ENCODE measurements around the gene MOGAT2. TPM values are rescaled to one million over a fixed set of nuclear protein-coding genes. Genes with fewer than 3 reads are reported as not detected.
"Not testable (repeated sequence)": the region's sequence is repeated elsewhere in the genome, so short reads cannot be mapped to it uniquely, and the experiment has no call there.

Gene MOGAT2
- not detected for total RNA-seq
- 1 to 10 TPM in 2 of 8 donors, under 1 TPM in 1, not detected in 5; 0.10 to 9.2 (median 2.0) TPM for polyA plus RNA-seq (ENCODE audit: insufficient read depth in 1 of 8, insufficient read length in 8 of 8, low replicate concordance in 1 of 8)
- long read RNA-seq, donor 1 = 0 reads
- long read RNA-seq, donor 2 = 0 reads
- long read RNA-seq, donor 3 = 0 reads
- long read RNA-seq, donor 4 = 0 reads
- long read RNA-seq, donor 5 = 0 reads
- long read RNA-seq, donor 6 = 0 reads
- long read RNA-seq, donor 7 = 0 reads
- long read RNA-seq, donor 8, partial matches to known transcripts = 0 of 1 reads
- long read RNA-seq, donor 8, other reads (novel, unspliced or antisense) = 0 of 1 reads
- long read RNA-seq, donor 9 = 0 reads
- long read RNA-seq, donor 10 = 0 reads
- long read RNA-seq, donor 11 = 0 reads

DNA sequence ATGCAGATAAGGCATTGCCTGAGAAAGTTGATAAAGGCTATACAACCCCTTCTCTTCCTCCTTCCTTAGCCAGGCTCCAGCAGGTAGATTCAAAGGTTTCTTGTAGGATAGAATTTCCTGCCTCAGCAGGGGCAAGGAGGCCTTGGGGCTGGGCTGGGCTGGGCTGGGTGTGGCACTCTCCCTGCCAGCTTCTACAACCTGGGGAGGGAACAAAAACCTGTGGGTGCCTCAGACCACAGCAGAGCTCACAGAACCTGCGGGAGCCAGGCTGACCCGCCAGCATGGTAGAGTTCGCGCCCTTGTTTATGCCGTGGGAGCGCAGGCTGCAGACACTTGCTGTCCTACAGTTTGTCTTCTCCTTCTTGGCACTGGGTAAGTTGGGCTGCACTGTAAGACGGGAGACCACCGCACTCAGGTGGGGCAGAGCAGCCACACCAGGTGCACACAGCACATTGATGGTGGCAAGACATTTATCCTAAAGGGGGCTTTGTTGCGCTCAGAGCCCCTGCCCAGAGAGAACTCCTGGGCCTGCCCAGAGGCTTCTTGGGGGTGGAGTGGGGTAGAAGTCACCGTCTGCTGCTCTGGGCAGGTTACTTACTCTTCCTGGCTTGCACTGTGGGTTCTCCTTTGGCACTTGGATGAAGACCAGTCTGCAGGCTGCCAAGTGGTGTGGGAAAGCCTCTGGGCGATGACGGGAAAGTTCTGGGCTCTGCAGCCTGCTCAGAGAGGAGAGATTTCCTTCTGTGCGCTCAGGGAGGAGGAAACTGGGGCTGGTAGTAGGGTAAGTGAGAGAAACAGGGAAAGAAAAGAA is at the start of gene MOGAT2:
Gene MOGAT2, plus strand, starts transcription at position 231 of the 811 bp plus-strand sequence. Its CDS starts 51 bp downstream, at position 282.
- 72% methylated on average over 12 of the region's 13 CpGs for WGBS (ENCODE audit: insufficient coverage)
- H3K27me3 ChIP-seq (ENCODE audit: control insufficient read depth, insufficient read depth, low read length) = no peaks in the 10 kb centered on the region
- DNase-seq = no peak
- H3K4me1 ChIP-seq (ENCODE audit: control insufficient read depth, insufficient read depth, low read length) = no peaks in the 10 kb centered on the region
- H3K27ac ChIP-seq (ENCODE audit: low read length) = no peak within 1 kb of the TSS
- no peak within 1 kb of the TSS for H3K4me3 ChIP-seq (ENCODE audit: low read length)
- no peaks in the 10 kb centered on the region for H3K9me3 ChIP-seq (replicated peaks; ENCODE audit: control insufficient read depth, low read depth, low read length)
- H3K36me3 ChIP-seq (ENCODE audit: control insufficient read depth, insufficient read depth, low read length) = no peaks in the 10 kb centered on the region

DNA sequence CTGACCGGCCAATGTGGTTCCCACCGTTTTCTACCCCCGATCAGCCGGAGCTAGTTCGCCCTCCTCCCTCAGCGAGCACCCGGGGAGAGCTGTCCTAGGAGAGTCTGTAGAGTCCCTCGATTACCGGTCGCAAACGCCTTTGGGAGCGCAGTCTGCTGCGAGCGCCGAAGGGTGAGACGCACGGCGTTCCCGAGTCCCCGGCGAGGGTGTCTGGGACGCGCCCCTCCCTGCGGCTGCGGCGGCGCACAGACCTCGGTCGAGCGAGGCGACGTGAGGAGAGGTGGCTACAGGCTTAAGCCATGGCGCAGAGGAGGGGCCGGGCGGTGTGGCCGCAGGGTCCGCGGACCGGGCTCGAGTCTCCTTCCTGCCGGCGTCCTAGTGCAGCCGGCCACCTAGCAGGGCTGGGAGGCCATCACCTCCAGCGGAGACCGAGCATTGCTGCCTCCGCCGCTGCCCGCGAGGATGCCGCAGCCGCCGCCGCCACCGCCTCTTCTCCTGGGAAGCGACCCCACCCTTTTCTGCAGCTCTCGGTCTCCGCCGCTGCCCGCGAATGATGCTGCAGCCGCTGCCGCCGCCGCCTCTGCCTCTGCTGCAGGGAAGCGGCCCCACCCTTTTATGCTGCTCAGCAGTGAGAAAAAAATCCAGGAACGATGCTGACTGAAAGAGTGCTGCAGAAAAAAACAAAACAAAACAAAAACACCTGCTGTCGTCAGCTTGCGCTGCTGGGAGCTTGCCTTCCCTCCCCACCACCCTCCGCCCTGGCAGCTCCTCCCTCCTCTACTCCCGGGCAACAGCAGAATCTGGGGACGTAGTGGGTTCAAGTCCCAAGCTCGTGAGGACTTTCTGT is 49.0 kb upstream of the MOGAT2 start, which contains the start of gene MAP6:
Gene MAP6, minus strand, starts transcription at position 588 of the 847 bp plus-strand sequence. CDS start 669 bp downstream, outside the sequence.
- H3K36me3 ChIP-seq (ENCODE audit: control insufficient read depth, insufficient read depth, low read length) = no peaks in the 10 kb centered on the region
- H3K27me3 ChIP-seq (ENCODE audit: control insufficient read depth, insufficient read depth, low read length) = peaks cover 32% of the 10 kb centered on the region
- H3K27ac ChIP-seq (ENCODE audit: low read length) = peak within 1 kb of the TSS; percentile 51
- H3K4me1 ChIP-seq (ENCODE audit: control insufficient read depth, insufficient read depth, low read length) = peaks cover 18% of the 10 kb centered on the region
- DNase-seq = peak; percentile 44
- H3K9me3 ChIP-seq (replicated peaks; ENCODE audit: control insufficient read depth, low read depth, low read length) = no peaks in the 10 kb centered on the region
- 0% methylated on average over 67 of the region's 72 CpGs for WGBS (ENCODE audit: insufficient coverage)
- H3K4me3 ChIP-seq (ENCODE audit: low read length) = peak within 1 kb of the TSS; percentile 51

DNA sequence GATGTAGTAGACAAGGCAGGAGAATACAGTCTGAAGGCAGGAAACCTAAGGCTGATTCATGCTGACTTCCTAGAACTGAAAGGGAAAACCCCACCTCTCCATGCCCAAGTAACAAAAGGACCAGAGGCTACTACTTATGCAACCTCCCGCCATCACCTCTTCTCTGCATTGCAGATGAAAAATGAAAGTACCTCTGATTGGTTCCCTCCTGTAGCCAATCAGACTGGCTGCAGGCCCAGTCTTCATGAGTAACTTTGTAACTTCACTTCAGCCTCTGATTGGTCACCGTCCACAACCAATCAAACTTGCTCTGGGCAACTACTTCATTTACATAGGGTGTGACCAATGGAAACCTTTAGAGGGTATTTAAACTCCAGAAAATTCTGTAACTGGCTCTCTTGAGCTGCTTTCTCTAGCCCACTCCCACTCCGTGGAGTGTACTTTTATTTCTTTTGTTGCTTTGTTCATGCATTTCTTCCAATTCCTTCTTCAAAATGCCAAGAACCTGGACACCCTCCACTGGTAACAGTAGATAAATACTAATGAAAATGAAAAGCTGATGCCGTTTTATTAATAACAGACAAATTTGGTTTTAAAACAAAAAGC is 43.6 kb upstream of the MOGAT2 start:
- Histone ChIP-seq H3K27me3 (ENCODE audit: control insufficient read depth, insufficient read depth, low read length) (peaks cover 31% of the 10 kb centered on the region), H3K36me3 (ENCODE audit: control insufficient read depth, insufficient read depth, low read length) (no peaks in the 10 kb centered on the region), H3K4me3 (ENCODE audit: low read length) (no peak overlapping the region), H3K4me1 (ENCODE audit: control insufficient read depth, insufficient read depth, low read length) (peaks cover 3% of the 10 kb centered on the region), H3K9me3 (replicated peaks; ENCODE audit: control insufficient read depth, low read depth, low read length) (peaks cover 5% of the 10 kb centered on the region), H3K27ac (ENCODE audit: low read length) (no peak overlapping the region)
- no CpG with 5 or more reads among the region's 4 CpGs for WGBS (ENCODE audit: insufficient coverage)
- peak; percentile 16 for DNase-seq

DNA sequence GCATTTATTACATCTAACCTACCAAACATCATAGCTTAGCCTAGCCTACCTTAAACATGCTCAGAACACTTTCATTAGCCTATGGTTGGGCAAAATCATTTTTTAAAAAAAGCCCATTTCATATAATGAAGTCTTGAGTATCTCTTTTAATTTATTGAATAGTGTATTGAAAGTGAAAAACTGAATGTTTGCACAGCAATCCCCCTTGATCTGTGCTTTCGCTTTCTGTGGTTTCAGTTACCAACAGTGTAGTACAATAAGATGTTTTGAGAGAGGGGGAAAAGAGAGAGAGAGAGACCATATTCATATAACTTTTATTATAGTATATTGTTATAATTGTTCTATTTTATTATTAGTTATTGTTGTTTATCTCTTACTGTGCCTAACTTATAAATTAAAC is 40.4 kb upstream of the MOGAT2 start:
- WGBS (ENCODE audit: insufficient coverage) = no CpG with 5 or more reads among the region's 1 CpG
- DNase-seq = no peak
- no peaks in the 10 kb centered on the region for H3K36me3 ChIP-seq (ENCODE audit: control insufficient read depth, insufficient read depth, low read length)
- H3K27ac ChIP-seq (ENCODE audit: low read length) = no peak overlapping the region
- H3K4me1 ChIP-seq (ENCODE audit: control insufficient read depth, insufficient read depth, low read length) = no peaks in the 10 kb centered on the region
- peaks cover 23% of the 10 kb centered on the region for H3K27me3 ChIP-seq (ENCODE audit: control insufficient read depth, insufficient read depth, low read length)
- peaks cover 5% of the 10 kb centered on the region for H3K9me3 ChIP-seq (replicated peaks; ENCODE audit: control insufficient read depth, low read depth, low read length)
- no peak overlapping the region for H3K4me3 ChIP-seq (ENCODE audit: low read length)

DNA sequence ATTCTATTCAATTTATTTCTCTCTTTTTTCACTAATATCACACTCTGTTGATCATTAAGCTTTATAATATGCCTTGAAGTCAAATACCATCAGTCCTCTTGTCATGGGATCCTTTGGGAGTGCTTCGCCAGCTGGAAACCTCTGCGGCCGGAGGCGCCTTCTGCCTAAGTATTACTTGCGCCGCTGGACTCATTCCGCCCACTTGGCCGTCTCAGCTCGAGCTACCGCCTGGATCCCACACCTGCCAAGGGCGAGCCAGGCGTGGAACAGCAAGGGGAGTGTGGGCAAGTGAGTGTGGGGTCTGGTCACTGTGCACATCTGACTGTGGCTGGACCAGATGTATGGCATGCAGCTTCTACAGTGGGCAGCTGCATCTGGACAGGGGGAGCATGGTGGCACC is 39.7 kb upstream of the MOGAT2 start:
- WGBS (ENCODE audit: insufficient coverage) = 57% methylated on average over 12 of the region's 12 CpGs
- Histone ChIP-seq H3K27ac (ENCODE audit: low read length) (no peak overlapping the region), H3K27me3 (ENCODE audit: control insufficient read depth, insufficient read depth, low read length) (peaks cover 23% of the 10 kb centered on the region), H3K9me3 (replicated peaks; ENCODE audit: control insufficient read depth, low read depth, low read length) (peaks cover 5% of the 10 kb centered on the region), H3K36me3 (ENCODE audit: control insufficient read depth, insufficient read depth, low read length) (no peaks in the 10 kb centered on the region), H3K4me3 (ENCODE audit: low read length) (no peak overlapping the region), H3K4me1 (ENCODE audit: control insufficient read depth, insufficient read depth, low read length) (no peaks in the 10 kb centered on the region)
- no peak for DNase-seq

DNA sequence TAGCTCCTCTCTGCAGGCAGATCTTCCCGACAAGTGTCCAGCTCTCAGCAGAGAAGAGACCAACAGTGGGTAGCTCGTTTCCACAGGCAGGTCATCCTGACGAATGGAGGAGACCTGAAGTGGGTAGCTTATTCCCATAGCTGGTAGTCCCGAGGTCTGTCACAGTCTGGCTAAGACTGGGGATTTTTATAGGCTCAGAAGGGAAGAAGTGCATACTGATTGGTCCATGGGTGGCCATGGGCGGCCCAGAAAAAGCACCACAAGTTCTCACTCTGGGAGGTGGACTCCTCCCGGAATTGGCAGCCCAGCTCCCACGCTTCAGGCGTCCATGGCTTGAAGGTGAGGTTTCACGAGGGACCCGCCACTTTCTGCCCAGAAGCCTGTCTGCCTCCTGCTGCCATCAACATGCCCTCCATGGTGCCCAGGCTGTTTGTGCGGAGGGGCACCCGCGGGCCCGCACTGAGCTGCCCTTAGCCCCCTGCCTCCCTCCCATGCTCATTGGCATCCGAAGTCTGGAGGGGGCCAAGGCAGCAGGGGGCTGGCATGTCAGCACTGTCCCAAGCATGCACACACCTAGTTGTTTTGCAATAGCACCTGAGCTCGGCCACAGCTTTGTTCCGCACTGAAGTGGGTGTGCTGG is 38.9 kb upstream of the MOGAT2 start:
- DNase-seq = no peak
- Histone ChIP-seq H3K9me3 (replicated peaks; ENCODE audit: control insufficient read depth, low read depth, low read length) (peaks cover 5% of the 10 kb centered on the region), H3K27ac (ENCODE audit: low read length) (no peak overlapping the region), H3K4me3 (ENCODE audit: low read length) (no peak overlapping the region), H3K4me1 (ENCODE audit: control insufficient read depth, insufficient read depth, low read length) (no peaks in the 10 kb centered on the region), H3K27me3 (ENCODE audit: control insufficient read depth, insufficient read depth, low read length) (peaks cover 23% of the 10 kb centered on the region), H3K36me3 (ENCODE audit: control insufficient read depth, insufficient read depth, low read length) (no peaks in the 10 kb centered on the region)
- 75% methylated on average over 14 of the region's 17 CpGs for WGBS (ENCODE audit: insufficient coverage)

DNA sequence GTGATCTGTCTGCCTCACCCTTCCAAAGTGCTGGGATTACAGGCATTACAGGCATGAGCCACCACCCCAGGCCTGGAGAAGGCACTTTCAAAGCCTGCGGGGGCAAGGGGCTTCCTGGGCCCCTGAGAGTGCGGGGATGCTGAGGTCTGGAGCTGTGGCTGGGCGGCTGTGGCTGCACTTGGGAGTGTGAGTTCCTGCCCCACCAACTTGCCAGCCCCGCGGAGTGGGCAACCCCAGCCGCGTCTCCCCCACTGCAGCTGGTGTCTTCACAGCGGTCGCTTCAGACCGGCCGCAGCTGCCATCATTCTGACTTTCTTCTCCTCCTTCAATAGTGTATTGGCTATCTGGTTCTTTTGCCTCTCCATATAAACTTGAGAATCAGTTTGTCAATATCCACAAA is 38.1 kb upstream of the MOGAT2 start:
- Histone ChIP-seq H3K9me3 (replicated peaks; ENCODE audit: control insufficient read depth, low read depth, low read length) (no peaks in the 10 kb centered on the region), H3K4me3 (ENCODE audit: low read length) (no peak overlapping the region), H3K4me1 (ENCODE audit: control insufficient read depth, insufficient read depth, low read length) (no peaks in the 10 kb centered on the region), H3K27ac (ENCODE audit: low read length) (no peak overlapping the region), H3K27me3 (ENCODE audit: control insufficient read depth, insufficient read depth, low read length) (peaks cover 20% of the 10 kb centered on the region), H3K36me3 (ENCODE audit: control insufficient read depth, insufficient read depth, low read length) (no peaks in the 10 kb centered on the region)
- DNase-seq = no peak
- WGBS (ENCODE audit: insufficient coverage) = 88% methylated on average over 9 of the region's 11 CpGs

DNA sequence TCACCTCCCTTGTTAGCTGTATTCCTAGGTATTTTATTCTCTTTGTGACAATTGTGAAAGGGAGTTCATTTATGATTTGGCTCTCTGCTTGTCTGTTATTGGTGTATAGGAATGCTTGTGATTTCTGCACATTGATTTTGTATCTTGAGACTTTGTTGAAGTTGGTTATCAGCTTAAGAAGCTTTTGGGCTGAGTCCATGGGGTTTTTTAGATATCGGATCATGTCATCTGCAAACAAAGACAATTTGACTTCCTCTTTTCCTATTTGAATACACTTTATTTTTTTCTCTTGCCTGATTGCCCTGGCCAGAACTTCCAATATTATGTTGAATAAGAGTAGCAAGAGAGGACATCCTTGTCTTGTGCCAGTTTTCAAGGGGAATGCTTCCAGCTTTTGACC is 33.8 kb upstream of the MOGAT2 start:
- not testable (repeated sequence) for H3K4me1 ChIP-seq (ENCODE audit: control insufficient read depth, insufficient read depth, low read length); DNase-seq; H3K9me3 ChIP-seq (replicated peaks; ENCODE audit: control insufficient read depth, low read depth, low read length); H3K4me3 ChIP-seq (ENCODE audit: low read length); H3K27ac ChIP-seq (ENCODE audit: low read length); H3K36me3 ChIP-seq (ENCODE audit: control insufficient read depth, insufficient read depth, low read length)
- peaks cover 13% of the 10 kb centered on the region for H3K27me3 ChIP-seq (ENCODE audit: control insufficient read depth, insufficient read depth, low read length)
- WGBS (ENCODE audit: insufficient coverage) = no CpG with 5 or more reads among the region's 1 CpG

DNA sequence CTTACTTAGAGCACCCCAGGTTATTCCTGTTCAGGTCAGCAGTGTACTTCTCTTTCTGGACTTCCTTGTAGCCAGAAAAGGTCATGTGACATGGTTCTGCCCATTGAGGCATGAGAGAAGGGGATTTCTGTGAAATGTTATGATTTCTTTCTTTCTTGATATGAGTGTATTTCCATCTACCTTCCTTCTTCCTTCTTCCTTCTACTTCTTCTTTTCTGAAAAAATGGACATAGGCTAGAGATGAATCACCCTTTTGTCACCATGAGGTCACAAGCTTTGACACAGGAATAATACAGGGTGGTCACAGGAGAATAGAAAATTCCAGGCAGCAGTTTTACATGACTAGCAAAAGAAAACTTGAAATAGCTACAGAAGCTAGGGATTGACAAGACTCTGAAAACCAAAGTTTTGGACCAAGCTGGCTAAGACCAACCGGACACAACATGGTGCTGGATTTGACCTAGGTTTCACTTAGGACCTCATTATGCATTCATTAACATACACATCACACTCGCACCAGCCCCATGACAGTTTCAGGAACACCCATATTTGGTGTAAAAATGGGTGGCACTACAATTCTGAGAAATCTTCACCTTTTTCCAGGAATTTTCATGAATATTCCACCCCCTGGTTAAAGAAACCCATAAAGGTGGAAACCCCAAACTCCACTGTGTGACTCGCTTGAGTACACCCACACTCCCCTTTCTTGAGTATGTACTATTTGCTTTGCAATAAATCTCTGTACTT is 27.6 kb upstream of the MOGAT2 start:
- peaks cover 2% of the 10 kb centered on the region for H3K9me3 ChIP-seq (replicated peaks; ENCODE audit: control insufficient read depth, low read depth, low read length)
- no peaks in the 10 kb centered on the region for H3K4me1 ChIP-seq (ENCODE audit: control insufficient read depth, insufficient read depth, low read length)
- H3K36me3 ChIP-seq (ENCODE audit: control insufficient read depth, insufficient read depth, low read length) = no peaks in the 10 kb centered on the region
- H3K4me3 ChIP-seq (ENCODE audit: low read length) = no peak overlapping the region
- peaks cover 8% of the 10 kb centered on the region for H3K27me3 ChIP-seq (ENCODE audit: control insufficient read depth, insufficient read depth, low read length)
- no peak for DNase-seq
- whole genome bisulfite sequencing (ENCODE audit: insufficient coverage) = 100% methylated on average over 1 of the region's 3 CpGs
- no peak overlapping the region for H3K27ac ChIP-seq (ENCODE audit: low read length)

Data from muscle of leg (tissue), 16 donors.